GM12878 (cell line): ENCODE data around the gene MCM3AP. TPM values are rescaled to one million over a fixed set of nuclear protein-coding genes. Genes with fewer than 3 reads are reported as not detected.

Experiments
- CBX3 ChIP-seq: fragments of 200-600 bp; sonication (generic); IDR thresholded peaks from 2 replicates; pipeline ENCODE4 v1.6.1; 2016; ENCODE audit warnings: low read depth, borderline replicate concordance
- CHD1 ChIP-seq: IDR thresholded peaks from 2 replicates; pipeline ENCODE4 v1.6.1; 2012; ENCODE audit warnings: low read depth, low read length, improper control_type of control experiment
- CREB1 ChIP-seq: IDR thresholded peaks from 2 replicates; pipeline ENCODE4 v1.6.1; 2012; ENCODE audit warnings: low read depth, mild to moderate bottlenecking, inconsistent platforms
- EED ChIP-seq: sonication (generic); IDR thresholded peaks from 2 replicates; pipeline ENCODE4 v1.6.1; 2016; ENCODE audit warnings: antibody characterized with exemption, low read depth
- EGR1 ChIP-seq, 2 experiments: IDR thresholded peaks; 1 replicate in 1 of 2; 2 replicates in 1 of 2; pipeline ENCODE4 v1.6.1; 2011 to 2012; ENCODE audit warnings: low read depth in 2 of 2, low read length in 2 of 2, borderline replicate concordance in 1 of 2, mild to moderate bottlenecking in 1 of 2, moderate library complexity in 1 of 2
- ESRRA ChIP-seq: IDR thresholded peaks from 2 replicates; pipeline ENCODE4 v1.6.1; 2012; ENCODE audit warnings: mild to moderate bottlenecking, low read length, improper control_type of control experiment
- FOXM1 ChIP-seq: IDR thresholded peaks from 2 replicates; pipeline ENCODE4 v1.6.1; 2012; ENCODE audit warnings: low read depth, mild to moderate bottlenecking, inconsistent platforms, low read length, moderate library complexity
- HCFC1 ChIP-seq: fragments of 150-350 bp; IDR thresholded peaks from 2 replicates; pipeline ENCODE4 v1.6.1; 2014; ENCODE audit warnings: low read length
- HSF1 ChIP-seq: fragments of 150-350 bp; IDR thresholded peaks from 2 replicates; pipeline ENCODE4 v1.6.1; 2014; ENCODE audit warnings: mild to moderate bottlenecking, low read depth, low read length
- MTA2 ChIP-seq: fragments of 450-650 bp; IDR thresholded peaks from 2 replicates; pipeline ENCODE4 v1.6.1; 2016; ENCODE audit warnings: low read depth, mild to moderate bottlenecking, moderate library complexity
- MXI1 ChIP-seq: fragments of 150-350 bp; IDR thresholded peaks from 2 replicates; pipeline ENCODE4 v1.6.1; 2011; ENCODE audit warnings: low read depth, mild to moderate bottlenecking, inconsistent platforms, low read length, improper control_type of control experiment
- NBN ChIP-seq: fragments of 450-650 bp; IDR thresholded peaks from 2 replicates; pipeline ENCODE4 v1.6.1; 2016
- NKRF ChIP-seq: fragments of 450-650 bp; conservative IDR thresholded peaks from 2 replicates; pipeline ENCODE4 v1.6.1; 2017; ENCODE audit warnings: mild to moderate bottlenecking, moderate library complexity
- PAX5 ChIP-seq: IDR thresholded peaks from 2 replicates; pipeline ENCODE4 v1.6.1; 2011; ENCODE audit warnings: low read depth, low read length, borderline replicate concordance
- PAX8 ChIP-seq: fragments of 450-650 bp; IDR thresholded peaks from 2 replicates; pipeline ENCODE4 v1.6.1; 2017; ENCODE audit warnings: mild to moderate bottlenecking, moderate library complexity
- POLR2AphosphoS2 ChIP-seq: IDR thresholded peaks from 2 replicates; pipeline ENCODE4 v1.6.1; 2011; ENCODE audit warnings: low read depth, mild to moderate bottlenecking, low read length, improper control_type of control experiment, moderate library complexity
- RCOR1 ChIP-seq: conservative IDR thresholded peaks from 2 replicates; pipeline ENCODE4 v1.6.1; 2012; ENCODE audit warnings: low read depth, low read length, improper control_type of control experiment
- SKIL ChIP-seq: fragments of 450-650 bp; IDR thresholded peaks from 2 replicates; pipeline ENCODE4 v1.6.1; 2017; ENCODE audit warnings: mild to moderate bottlenecking, low read depth, inconsistent platforms; ENCODE audit not compliant: poor library complexity, severe bottlenecking
- ZNF207 ChIP-seq: fragments of 450-650 bp; IDR thresholded peaks from 2 replicates; pipeline ENCODE4 v1.6.1; 2014; ENCODE audit warnings: antibody characterized with exemption, mild to moderate bottlenecking, borderline replicate concordance
- ZNF384 ChIP-seq: IDR thresholded peaks from 2 replicates; pipeline ENCODE4 v1.6.1; 2012; ENCODE audit warnings: low read depth, mild to moderate bottlenecking, low read length, improper control_type of control experiment, borderline replicate concordance
- ZNF687 ChIP-seq: fragments of 450-650 bp; IDR thresholded peaks from 2 replicates; pipeline ENCODE4 v1.6.1; 2017; ENCODE audit warnings: mild to moderate bottlenecking, moderate library complexity
- ZSCAN29 ChIP-seq: fragments of 450-650 bp; IDR thresholded peaks from 2 replicates; pipeline ENCODE4 v1.6.1; 2017; ENCODE audit warnings: mild to moderate bottlenecking, moderate library complexity
- polyA plus RNA-seq, 11 experiments: library from polyadenylated mRNA; depleted of rRNA in 4 of 11; unstranded in 6 of 11; stranded (reverse) in 5 of 11; fragments of >200 nt; fragmentation: Nextera tagmentation in 4 of 11; fragmentation: Illumina TruSeq in 1 of 11; extraction: Ambion mirVana in 4 of 11; extraction: Trizol in 1 of 11; gene quantifications; 1 replicate in 1 of 11; 2 replicates in 10 of 11; pipeline versions ENCODE4 v1.2.1 to v1.2.3, GENCODE V29; 2011 to 2016; ENCODE audit warnings: inconsistent platforms in 2 of 11, missing spikeins in 2 of 11, low read depth in 1 of 11
- total RNA-seq, 4 experiments: library from RNA; depleted of rRNA in 3 of 4; stranded (reverse); fragments of >200 nt in 3 of 4; fragmentation: Illumina TruSeq in 1 of 4; extraction: Trizol in 1 of 4; gene quantifications; 2 replicates each; pipeline versions ENCODE4 v1.2.1 to v1.2.3, GENCODE V29; 2013 to 2021

Gene MCM3AP
- total and polyA plus RNA-seq, 10 of the 15 experiments (the other 5 are each of a cell fraction or from before 2014, with no cell fraction given): 6.1 to 95.7 (median 47.0) TPM

GRCh38 chr21:46323710-46324389 is 38.4 kb upstream of the MCM3AP start, which contains the start of the genes C21orf58 and PCNT (continued):
- TF ChIP-seq HSF1: no peak
- TF ChIP-seq MTA2: no peak
- TF ChIP-seq ZNF687: no peak
- TF ChIP-seq ZSCAN29: no peak
- peak; percentile 99 for TF ChIP-seq NKRF
- TF ChIP-seq CREB1: peak; percentile 38; the same call in 1 of the 2 replicates
- TF ChIP-seq FOXM1: no peak
- TF ChIP-seq NBN: peak; percentile 44; the same call in 1 of the 2 replicates
- no peak for TF ChIP-seq SKIL
- peak; percentile 88; the same call in 1 of the 2 replicates for TF ChIP-seq MXI1
- TF ChIP-seq ESRRA: no peak
- TF ChIP-seq EED: no peak
- no peak for TF ChIP-seq CBX3
- no peak for TF ChIP-seq ZNF384
- TF ChIP-seq PAX5: no peak
- TF ChIP-seq RCOR1: no peak
- peak; percentile 94 for TF ChIP-seq CHD1
- TF ChIP-seq HCFC1: no peak; the same call in 1 of the 2 replicates
- no peak for TF ChIP-seq PAX8
- TF ChIP-seq POLR2AphosphoS2: peak; percentile 32; the same call in 1 of the 2 replicates
- 0 out of 2 replicates have a peak, but pooled peaks have one; percentile 45 for TF ChIP-seq ZNF207
- peak in 1 of 2 experiments; percentile 91; a peak in 2 of 3 replicates for TF ChIP-seq EGR1 (IDR thresholded peaks at IDR 0.05; ENCODE audit: borderline replicate concordance in 1 of 2, low read depth in 2 of 2, low read length in 2 of 2)
